ENCODE data around the gene ZNF407.

DNA sequence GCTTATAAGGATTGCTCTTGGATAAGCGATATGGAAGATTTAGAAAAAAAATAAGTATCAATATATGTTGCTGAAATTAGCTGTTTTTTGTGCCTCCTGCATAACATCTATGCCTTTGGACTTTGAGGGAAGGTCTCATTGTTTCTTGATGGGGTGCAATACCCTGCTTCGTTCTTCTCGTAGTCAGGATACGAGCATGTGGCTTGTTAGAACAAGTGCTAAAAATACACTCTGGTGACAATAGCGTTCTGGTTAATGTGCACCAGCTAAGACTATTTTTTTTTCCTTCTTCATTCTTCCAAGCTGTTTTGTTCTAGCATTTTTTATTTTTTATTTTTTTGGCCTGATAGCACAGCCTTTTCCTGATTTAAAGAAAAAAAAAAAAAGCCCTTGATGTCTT, 97.5 kb downstream of the ZNF407 start:
- TF ChIP-seq, protein P1, sequence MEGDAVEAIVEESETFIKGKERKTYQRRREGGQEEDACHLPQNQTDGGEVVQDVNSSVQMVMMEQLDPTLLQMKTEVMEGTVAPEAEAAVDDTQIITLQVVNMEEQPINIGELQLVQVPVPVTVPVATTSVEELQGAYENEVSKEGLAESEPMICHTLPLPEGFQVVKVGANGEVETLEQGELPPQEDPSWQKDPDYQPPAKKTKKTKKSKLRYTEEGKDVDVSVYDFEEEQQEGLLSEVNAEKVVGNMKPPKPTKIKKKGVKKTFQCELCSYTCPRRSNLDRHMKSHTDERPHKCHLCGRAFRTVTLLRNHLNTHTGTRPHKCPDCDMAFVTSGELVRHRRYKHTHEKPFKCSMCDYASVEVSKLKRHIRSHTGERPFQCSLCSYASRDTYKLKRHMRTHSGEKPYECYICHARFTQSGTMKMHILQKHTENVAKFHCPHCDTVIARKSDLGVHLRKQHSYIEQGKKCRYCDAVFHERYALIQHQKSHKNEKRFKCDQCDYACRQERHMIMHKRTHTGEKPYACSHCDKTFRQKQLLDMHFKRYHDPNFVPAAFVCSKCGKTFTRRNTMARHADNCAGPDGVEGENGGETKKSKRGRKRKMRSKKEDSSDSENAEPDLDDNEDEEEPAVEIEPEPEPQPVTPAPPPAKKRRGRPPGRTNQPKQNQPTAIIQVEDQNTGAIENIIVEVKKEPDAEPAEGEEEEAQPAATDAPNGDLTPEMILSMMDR (conservative IDR thresholded peaks at IDR 0.05; ENCODE audit: low read depth, low read length): no peak
- no peak for TF ChIP-seq EZH2 (IDR thresholded peaks at IDR 0.05; ENCODE audit: borderline replicate concordance, low read depth, low read length, poor library complexity, severe bottlenecking)

Measured in A673 (cell line).